Stimulated activated CD4-positive, alpha-beta T cell treated with anti-CD3 and anti-CD28 coated beads, Interleukin-12 subunit alpha, Interleukin-12 subunit beta, amount 100 ng/mL, for 4 hours (primary cell): ENCODE measurements around the gene IRF1.
"Not testable (repeated sequence)": the region's sequence is repeated elsewhere in the genome, so short reads cannot be mapped to it uniquely, and the experiment has no call there.

Experiments used
- DNase-seq: peaks from one replicate; pipeline ENCODE4 v3.0.0-alpha.2; 2020

Gene IRF1

DNA sequence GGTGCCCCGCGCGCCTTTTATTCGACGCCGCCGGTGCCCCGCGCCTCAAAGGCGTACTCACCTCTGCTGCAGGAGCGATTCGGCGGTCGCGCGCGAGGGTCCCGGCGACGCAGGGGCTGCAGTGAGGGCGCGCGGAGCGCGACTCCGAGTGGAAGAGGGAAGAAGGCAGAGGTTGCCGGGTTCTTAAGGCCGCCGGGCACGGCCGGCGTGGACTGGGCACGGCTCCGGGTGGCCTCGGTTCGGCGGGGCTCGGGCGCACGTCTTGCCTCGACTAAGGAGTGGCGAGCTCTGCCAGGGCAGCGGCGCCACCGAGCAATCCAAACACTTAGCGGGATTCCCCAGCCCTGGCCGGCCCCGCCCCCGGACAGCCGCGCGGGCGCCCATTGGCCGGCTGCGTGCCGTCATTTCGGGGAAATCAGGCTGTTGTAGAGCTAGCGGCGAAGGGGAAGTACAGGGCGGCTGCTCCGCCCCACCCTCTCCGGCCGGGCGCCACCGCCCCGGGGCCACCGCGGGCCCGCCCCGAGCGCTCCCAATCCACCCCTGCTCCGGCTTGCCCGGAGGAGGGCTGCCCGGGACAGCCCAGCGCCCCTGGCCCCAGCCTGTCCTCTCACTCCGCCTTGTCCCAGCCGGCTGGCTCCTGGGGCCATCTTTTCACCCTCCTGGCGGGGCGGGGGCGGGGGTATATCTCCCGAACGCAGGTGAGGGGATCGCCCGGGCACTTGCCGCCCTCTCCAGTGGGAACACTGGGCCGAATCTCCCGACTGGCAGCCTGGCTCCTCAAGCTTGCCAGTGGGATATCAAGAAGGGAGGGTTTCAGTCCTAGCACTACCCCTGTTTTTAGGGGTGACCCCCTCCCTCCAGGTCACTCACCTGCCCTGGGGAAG is at the start of gene IRF1:
IRF1 (minus strand) TSS at position 290 of the 884 bp plus-strand sequence. CDS start 1,295 bp downstream, outside the sequence.
- DNase-seq = peak; percentile 98

- DNase-seq = no peak
Observed at GRCh38 chr5:132540149-132540548, 49.6 kb upstream of the IRF1 start.

GRCh38 chr5:132539716-132540115 is 49.1 kb upstream of the IRF1 start:
- DNase-seq = no peak

GRCh38 chr5:132530946-132531345 is 40.4 kb upstream of the IRF1 start:
- no peak for DNase-seq

DNA sequence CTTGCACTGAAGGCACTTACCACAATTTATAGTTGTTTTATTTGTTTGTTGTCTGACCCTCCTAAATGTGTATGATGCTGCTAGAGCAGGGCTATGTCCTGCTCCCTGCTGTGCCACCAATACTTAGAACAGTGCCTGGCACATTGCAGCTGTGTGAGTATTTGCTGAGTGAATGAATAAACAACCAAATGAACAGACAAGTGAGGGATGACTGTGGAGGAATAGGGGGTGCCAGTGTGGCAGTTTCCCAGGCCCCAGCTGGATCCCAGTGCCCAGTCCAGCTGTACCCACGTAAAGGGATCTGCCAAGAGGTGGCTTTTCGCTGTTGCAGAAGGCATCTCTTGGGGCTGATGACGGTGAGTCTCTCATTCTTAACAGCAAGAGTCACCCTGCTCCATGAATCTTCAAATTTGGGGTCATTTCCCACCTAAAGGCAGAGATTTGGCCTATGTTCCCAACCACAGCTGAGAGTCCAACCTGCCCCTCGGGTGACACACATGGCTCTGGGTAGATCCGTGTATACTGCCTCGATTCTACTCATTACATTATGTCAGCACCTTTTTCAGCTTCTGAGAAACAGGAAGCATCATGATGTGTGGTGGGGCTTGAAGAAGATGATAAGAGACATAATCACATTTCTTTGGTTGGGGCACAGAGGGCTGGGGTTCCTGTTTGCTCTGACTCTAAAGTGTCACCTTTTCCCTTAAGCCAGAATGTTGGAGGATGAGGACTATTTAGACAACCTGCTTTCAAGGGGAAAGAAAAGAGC is 38.5 kb upstream of the IRF1 start:
- DNase-seq = no peak

GRCh38 chr5:132528021-132528420 is 37.4 kb upstream of the IRF1 start:
- no peak for DNase-seq

GRCh38 chr5:132526974-132527564 is 36.5 kb upstream of the IRF1 start:
- DNase-seq = no peak

- no peak for DNase-seq
Observed at GRCh38 chr5:132526290-132526973, 35.9 kb upstream of the IRF1 start.

DNA sequence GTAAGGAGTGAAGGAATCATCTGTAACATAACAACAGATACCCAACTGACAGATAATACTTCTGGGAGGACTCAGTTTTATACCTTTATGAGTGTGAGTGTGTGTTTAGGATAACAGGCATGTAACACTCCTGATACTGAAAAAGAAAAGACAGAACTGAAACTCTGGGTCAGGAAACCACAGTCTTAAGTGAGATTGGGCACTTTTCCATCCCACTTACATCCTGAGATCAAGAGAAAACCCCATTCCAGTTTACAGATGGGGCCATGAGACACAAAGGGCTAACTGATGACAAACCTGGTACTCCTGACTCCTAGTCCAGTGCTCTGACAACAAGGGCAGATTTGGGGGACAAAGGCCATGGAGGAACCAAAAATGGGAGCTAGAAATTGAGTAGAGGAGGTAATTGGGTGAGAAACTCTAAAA is 34.7 kb upstream of the IRF1 start:
- DNase-seq = no peak

DNA sequence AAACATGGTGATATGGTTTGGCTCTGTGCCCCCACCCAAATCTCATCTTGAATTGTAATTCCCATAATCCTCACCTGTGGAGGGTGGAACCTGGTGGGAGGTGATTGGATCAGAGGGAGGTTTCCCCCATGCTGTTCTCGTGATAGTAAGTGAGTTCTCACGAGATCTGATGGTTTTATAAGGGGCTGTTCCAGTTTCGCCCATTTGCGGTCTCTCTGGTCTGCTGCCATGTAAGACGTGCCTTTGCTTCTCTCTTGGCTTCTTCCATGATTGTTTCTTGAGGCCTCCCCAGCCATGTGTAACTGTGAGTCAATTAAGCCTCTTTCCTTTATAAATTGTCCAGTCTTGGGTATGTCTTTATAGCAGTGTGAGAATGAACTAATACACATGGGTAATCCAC is 34.3 kb upstream of the IRF1 start:
- not testable (repeated sequence) for DNase-seq

GRCh38 chr5:132522067-132522466 is 31.5 kb upstream of the IRF1 start:
- DNase-seq = not testable (repeated sequence)

- DNase-seq = not testable (repeated sequence)
Observed at GRCh38 chr5:132513618-132514336, 23.2 kb upstream of the IRF1 start.

DNA sequence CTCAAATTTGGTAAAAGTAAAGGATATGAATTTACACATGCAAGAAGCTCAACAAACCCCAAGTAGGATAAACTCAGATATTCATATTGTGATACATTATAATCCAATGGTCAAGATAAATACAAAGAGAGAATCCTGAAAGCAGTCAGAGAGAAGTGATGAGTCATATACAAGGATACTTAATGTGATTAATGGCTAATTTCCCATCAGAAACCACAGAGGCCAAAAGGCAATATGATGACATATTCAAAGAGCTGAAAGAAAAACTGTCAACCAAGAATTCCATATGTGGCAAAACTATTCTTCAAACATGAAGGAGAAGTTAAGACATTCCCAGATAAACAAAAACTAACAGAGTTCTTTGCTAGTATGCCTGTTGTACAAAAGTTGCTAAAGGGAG is 19.5 kb upstream of the IRF1 start:
- no peak for DNase-seq

- DNase-seq = no peak
Observed at GRCh38 chr5:132506094-132506692, 15.6 kb upstream of the IRF1 start.

GRCh38 chr5:132505641-132506040 is 15.1 kb upstream of the IRF1 start:
- no peak for DNase-seq

DNA sequence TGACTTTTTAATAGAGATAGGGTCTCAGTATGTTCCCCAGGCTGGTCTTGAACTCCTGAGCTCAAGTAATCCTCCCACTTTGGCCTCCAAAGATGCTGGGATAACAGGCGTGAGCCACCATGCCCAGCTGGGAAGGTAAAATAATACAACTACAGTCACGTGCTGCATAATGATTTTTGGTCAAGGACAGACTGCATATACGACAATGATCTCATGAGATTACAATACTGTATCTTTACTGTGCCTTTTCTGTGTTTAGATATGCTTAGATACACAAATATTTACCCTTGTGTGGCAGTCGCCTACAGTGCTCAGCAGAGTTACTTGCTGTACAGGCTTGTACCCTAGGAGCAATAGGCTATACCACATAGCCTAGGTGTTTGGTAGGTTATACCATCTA is 14.2 kb upstream of the IRF1 start:
- DNase-seq = no peak

GRCh38 chr5:132503244-132503643 is 12.7 kb upstream of the IRF1 start:
- no peak for DNase-seq

DNA sequence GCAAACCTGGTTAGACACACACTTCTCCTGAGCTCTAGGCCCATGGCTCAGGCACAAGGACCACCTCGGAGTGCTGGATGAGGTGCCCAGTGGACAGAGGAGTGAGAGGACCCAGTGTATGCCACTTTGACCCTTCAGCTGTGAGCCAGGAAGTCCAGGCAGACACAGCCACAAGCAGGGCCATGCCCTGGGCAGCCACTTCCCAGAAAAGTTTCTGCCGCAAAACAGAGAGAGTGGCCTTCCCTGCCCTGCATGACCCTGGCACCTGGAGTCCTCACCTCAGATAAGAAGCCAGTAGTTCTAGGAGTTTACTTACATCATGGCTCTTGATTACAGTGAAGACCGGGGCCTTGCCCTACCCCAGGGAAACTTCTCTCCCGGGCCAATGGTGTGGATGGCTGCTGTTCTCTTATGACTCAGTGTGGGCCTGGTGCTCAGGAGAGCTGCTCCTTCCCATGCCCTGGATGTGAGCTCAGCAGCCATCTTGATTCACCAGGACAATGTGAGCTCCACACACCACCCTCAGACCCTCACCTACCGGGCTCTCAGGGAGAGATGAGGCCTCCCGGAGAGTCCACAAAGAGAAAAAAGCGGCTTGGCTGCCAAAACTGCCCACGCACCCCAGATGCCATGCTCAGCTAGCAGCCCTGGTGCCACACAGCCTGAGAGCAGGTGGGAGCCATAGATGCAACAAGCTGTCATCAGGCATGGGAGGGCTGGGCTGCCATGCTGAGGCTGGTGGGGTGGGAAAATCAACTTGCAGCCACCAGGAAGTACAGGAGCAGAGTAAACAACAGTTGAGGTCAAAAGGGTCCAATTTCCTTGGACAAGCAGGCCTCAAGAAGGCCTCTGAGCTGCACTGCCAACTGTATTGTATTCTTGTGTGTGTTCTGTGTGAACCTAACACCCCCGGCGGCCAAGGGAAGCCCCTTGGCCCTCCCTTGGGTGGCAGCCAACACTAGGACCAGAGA is 11.7 kb upstream of the IRF1 start:
- no peak for DNase-seq

- DNase-seq = no peak
Observed at GRCh38 chr5:132501629-132501956, 11.0 kb upstream of the IRF1 start.

DNA sequence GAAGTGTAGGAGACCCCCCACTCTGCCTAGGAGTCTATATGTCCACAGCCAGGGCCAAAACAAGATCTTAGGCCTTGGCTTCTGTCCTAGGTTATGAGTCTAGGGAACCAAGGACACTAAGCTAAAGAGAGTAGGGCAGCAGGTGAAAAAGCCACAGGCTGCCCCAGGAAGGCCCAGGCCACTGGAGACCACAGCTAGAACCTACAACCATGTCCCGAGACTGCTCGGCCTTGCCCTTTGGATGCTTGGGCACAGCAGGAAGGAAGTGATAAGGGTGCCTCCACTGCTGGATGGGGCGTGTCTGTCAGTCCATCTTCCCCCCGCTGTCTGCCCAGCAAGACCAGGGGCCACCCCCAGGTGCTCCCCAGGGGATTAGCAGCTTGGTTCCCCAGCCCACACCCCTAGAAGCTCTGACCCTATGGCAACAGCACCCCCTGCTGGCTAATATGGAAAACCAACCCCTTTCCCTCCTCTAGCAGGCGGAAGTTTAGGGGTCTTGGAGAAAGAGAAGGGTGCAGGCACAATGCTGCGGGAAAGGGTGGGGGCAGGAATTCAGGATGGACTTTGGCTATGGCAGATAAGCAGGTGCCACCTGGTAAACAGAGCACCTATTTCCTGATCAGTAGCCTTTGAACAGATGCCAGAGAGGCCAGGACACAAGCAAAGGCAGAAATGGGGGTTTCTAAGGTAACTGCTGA is 10.5 kb upstream of the IRF1 start:
- DNase-seq = peak; percentile 65
